ENCODE data around the gene GPATCH8. TPM values are rescaled to one million over a fixed set of nuclear protein-coding genes. Genes with fewer than 3 reads are reported as not detected.
"Not testable (repeated sequence)": the region's sequence is repeated elsewhere in the genome, so short reads cannot be mapped to it uniquely, and the experiment has no call there.

The GPATCH8 gene
- total and polyA plus RNA-seq, 11 donors: 12.8 to 24.9 (median 20.3) TPM

- TF ChIP-seq CTCF (IDR thresholded peaks at IDR 0.05): no peak
- DNase-seq (no peak), ATAC-seq (no peak)
- 45 to 60% (median 51%) methylated on average over 15 of the region's 15 CpGs for WGBS, 4 donors
- intact Hi-C loops (cut with DNase I): no loop called here
- Histone ChIP-seq H3K36me3 (no peaks in the 10 kb centered on the region), H3K4me1 (peaks cover 0 to 26% (median 0%) of the 10 kb centered on the region in 12 donors), H3K27ac (no peak overlapping the region), H3K27me3 (peaks cover 0 to 17% (median 1%) of the 10 kb centered on the region in 9 donors), H3K9me3 (no peaks in the 10 kb centered on the region), H3K4me3 (no peak overlapping the region)
Observed at GRCh38 chr17:44539673-44540072, 36.5 kb upstream of the GPATCH8 start.

GRCh38 chr17:44537922-44538321, 34.7 kb upstream of the GPATCH8 start:
- ATAC-seq: not testable (repeated sequence)

GRCh38 chr17:44536090-44536953, 33.1 kb upstream of the GPATCH8 start:
- peak in 3 of 4 donors; percentile 45 to 51 (median 48) for ATAC-seq
- TF ChIP-seq CTCF (IDR thresholded peaks at IDR 0.05): no peak
- no peak for TF ChIP-seq POLR2A (IDR thresholded peaks at IDR 0.05)
- intact Hi-C loops (cut with DNase I): no loop called here
- H3K4me3 ChIP-seq: peak overlapping the region in 1 of 12 donors; percentile 17
- peaks cover 0 to 8% (median 0%) of the 10 kb centered on the region in 9 donors for H3K27me3 ChIP-seq
- H3K36me3 ChIP-seq: no peaks in the 10 kb centered on the region
- DNase-seq: peak in 2 of 5 donors; percentile 30 to 35
- H3K27ac ChIP-seq: peak overlapping the region in 8 of 12 donors; percentile 33 to 90 (median 52)
- H3K9me3 ChIP-seq: no peaks in the 10 kb centered on the region
- H3K4me1 ChIP-seq: peaks cover 0 to 26% (median 5%) of the 10 kb centered on the region in 12 donors
- WGBS, 4 donors: 51 to 63% (median 55%) methylated on average over 11 to 12 of the region's 12 CpGs

More at GRCh38 chr17:44537922-44538321, 34.7 kb upstream of the GPATCH8 start:
- H3K4me1 ChIP-seq: peaks cover 0 to 26% (median 5%) of the 10 kb centered on the region in 12 donors
- intact Hi-C loops (cut with DNase I); H3K36me3 ChIP-seq; H3K4me3 ChIP-seq; H3K9me3 ChIP-seq; H3K27ac ChIP-seq; DNase-seq: not testable (repeated sequence)
- H3K27me3 ChIP-seq: peaks cover 0 to 17% (median 0%) of the 10 kb centered on the region in 9 donors
- whole genome bisulfite sequencing, 4 donors: 94 to 100% (median 98%) methylated on average over 3 of the region's 3 CpGs

- H3K27ac ChIP-seq: peak overlapping the region in 7 of 12 donors; percentile 6 to 62 (median 43)
Observed at GRCh38 chr17:44533533-44534246, 30.5 kb upstream of the GPATCH8 start.

More at GRCh38 chr17:44533533-44534246, 30.5 kb upstream of the GPATCH8 start:
- DNase-seq (peak; percentile 83 to 94 (median 89)), ATAC-seq (peak; percentile 72 to 94 (median 93))
- peak overlapping the region in 4 of 12 donors; percentile 14 to 43 (median 30) for H3K4me3 ChIP-seq
- intact Hi-C loops (cut with DNase I): loop anchor here (1.0 to 5.0 kb wide), 5 partner anchors 89 to 139 kb away; no protein-coding TSS in a partner anchor
- no peaks in the 10 kb centered on the region for H3K27me3 ChIP-seq
- H3K9me3 ChIP-seq: no peaks in the 10 kb centered on the region
- H3K4me1 ChIP-seq: peaks cover 0 to 26% (median 5%) of the 10 kb centered on the region in 12 donors
- peak; percentile 83 to 96 (median 92) for TF ChIP-seq CTCF (IDR thresholded peaks at IDR 0.05)
- no peak for TF ChIP-seq POLR2A (IDR thresholded peaks at IDR 0.05)
- H3K36me3 ChIP-seq: no peaks in the 10 kb centered on the region
- 32 to 35% (median 34%) methylated on average over 21 of the region's 21 CpGs for WGBS, 4 donors
